Astrocyte (in vitro differentiated cells and primary cell): ENCODE data around the gene TMEM116.

ENCODE experiments used
- EZH2 ChIP-seq: IDR thresholded peaks from 2 replicates; pipeline ENCODE4 v1.6.1; 2012; ENCODE audit warnings: mild to moderate bottlenecking, low read length, inconsistent platforms; ENCODE audit not compliant: insufficient read depth
- TF ChIP-seq, protein P1 (sequence below): IDR thresholded peaks from 2 replicates; pipeline ENCODE4 v1.5.1; 2011; ENCODE audit warnings: low read depth, mild to moderate bottlenecking, inconsistent platforms, low read length, moderate library complexity; ENCODE audit not compliant: insufficient read depth

DNA sequence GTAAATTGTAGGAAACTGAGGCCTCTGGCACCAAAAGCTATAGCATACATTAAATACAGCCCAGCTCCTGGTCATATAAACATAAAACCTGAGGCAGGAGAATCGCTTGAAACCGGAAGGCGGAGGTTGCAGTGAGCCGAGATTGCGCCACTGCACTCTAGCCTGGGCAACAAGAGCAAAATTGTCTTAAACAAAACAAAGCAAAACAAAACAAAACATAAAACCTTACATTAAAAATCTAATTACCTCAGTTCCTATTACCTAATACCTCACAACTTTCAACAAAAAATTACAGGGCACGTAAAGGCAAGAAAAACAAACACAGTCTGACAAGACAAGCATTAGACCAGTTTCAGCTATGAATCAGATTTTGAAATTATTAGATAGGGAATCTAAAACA lies 36.7 kb downstream of the TMEM116 start:
- TF ChIP-seq, protein P1, sequence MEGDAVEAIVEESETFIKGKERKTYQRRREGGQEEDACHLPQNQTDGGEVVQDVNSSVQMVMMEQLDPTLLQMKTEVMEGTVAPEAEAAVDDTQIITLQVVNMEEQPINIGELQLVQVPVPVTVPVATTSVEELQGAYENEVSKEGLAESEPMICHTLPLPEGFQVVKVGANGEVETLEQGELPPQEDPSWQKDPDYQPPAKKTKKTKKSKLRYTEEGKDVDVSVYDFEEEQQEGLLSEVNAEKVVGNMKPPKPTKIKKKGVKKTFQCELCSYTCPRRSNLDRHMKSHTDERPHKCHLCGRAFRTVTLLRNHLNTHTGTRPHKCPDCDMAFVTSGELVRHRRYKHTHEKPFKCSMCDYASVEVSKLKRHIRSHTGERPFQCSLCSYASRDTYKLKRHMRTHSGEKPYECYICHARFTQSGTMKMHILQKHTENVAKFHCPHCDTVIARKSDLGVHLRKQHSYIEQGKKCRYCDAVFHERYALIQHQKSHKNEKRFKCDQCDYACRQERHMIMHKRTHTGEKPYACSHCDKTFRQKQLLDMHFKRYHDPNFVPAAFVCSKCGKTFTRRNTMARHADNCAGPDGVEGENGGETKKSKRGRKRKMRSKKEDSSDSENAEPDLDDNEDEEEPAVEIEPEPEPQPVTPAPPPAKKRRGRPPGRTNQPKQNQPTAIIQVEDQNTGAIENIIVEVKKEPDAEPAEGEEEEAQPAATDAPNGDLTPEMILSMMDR, result no peak
- TF ChIP-seq EZH2, result no peak
